BLaER1 (cell line): ENCODE data around the gene PGM1.

Source experiments
- H3K27ac ChIP-seq: shearing (Covaris generic); formaldehyde crosslinking; 2 replicates; pipeline ENCODE4 v1.8.1; 2022
- H3K27me3 ChIP-seq: shearing (Covaris generic); formaldehyde crosslinking; 2 replicates; pipeline ENCODE4 v1.8.1; 2022
- H3K36me3 ChIP-seq: shearing (Covaris generic); formaldehyde crosslinking; 2 replicates; pipeline ENCODE4 v1.8.1; 2022
- H3K4me1 ChIP-seq: shearing (Covaris generic); formaldehyde crosslinking; 2 replicates; pipeline ENCODE4 v1.8.1; 2022
- H3K4me2 ChIP-seq: shearing (Covaris generic); formaldehyde crosslinking; 2 replicates; pipeline ENCODE4 v1.8.1; 2022
- H3K4me3 ChIP-seq: shearing (Covaris generic); formaldehyde crosslinking; 2 replicates; pipeline ENCODE4 v1.8.1; 2022
- H3K9ac ChIP-seq: shearing (Covaris generic); formaldehyde crosslinking; 2 replicates; pipeline ENCODE4 v1.8.1; 2022
- H3K9me3 ChIP-seq: shearing (Covaris generic); formaldehyde crosslinking; 2 replicates; pipeline ENCODE4 v1.8.1; 2022
- H4K20me1 ChIP-seq: shearing (Covaris generic); formaldehyde crosslinking; 2 replicates; pipeline ENCODE4 v1.8.1; 2022
- Cebpa-rat ChIP-seq: shearing (Covaris generic); IDR thresholded peaks from 2 replicates; pipeline ENCODE4 v1.8.1; 2022

The PGM1 gene

DNA sequence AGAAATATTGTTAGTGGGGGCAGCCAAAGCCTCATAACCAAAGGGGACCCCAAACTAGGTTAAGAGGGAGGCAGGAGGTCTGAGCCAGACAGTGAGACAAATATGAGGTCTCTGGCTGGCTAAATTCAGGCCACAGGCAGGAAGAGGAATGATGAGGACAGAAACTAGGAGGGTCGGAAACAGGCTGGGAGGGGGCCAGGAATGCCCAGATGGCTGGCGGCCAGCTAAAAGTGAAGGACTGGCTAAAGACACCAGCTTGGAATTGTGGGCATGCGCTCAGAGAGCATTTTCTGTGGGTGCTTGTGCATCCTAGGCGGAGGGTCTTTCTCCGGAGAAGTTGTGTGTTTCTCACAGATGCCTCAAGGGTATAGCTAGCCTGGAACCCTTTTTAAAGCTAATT lies 77.0 kb downstream of the PGM1 start:
- Histone ChIP-seq H3K4me2 (no peak overlapping the region), H3K4me3 (no peak overlapping the region)
- TF ChIP-seq Cebpa-rat: no peak

DNA sequence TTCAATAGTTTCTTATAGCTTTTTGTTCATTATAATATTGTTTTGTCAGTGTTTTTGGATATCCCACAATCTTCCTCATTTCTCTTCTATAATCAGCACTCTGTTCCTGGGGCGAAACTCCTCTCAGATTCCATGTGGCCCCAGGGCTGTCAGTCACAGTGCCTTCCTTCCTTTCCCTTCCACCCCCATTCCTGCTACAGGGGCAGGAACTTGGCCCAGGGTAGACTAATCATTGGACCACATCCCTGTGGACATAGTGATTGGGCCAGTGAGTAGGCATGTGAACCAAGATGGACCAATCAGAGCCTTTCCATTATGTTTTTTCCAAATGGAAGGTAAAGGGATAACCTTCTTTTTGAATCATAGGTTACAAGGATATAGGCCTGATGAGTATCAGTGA lies 78.3 kb downstream of the PGM1 start:
- H3K4me2 ChIP-seq: no peak overlapping the region
- no peaks in the 10 kb centered on the region for H3K4me1 ChIP-seq
- H3K27me3 ChIP-seq: no peaks in the 10 kb centered on the region
- no peaks in the 10 kb centered on the region for H3K9me3 ChIP-seq
- no peak for TF ChIP-seq Cebpa-rat
- no peak overlapping the region for H3K27ac ChIP-seq
- no peaks in the 10 kb centered on the region for H4K20me1 ChIP-seq
- H3K9ac ChIP-seq: no peak overlapping the region
- H3K4me3 ChIP-seq: no peak overlapping the region
- H3K36me3 ChIP-seq: no peaks in the 10 kb centered on the region

More for the DNA sequence above, 77.0 kb downstream of the PGM1 start:
- Histone ChIP-seq H3K9ac (no peak overlapping the region), H3K4me1 (no peaks in the 10 kb centered on the region), H3K27ac (no peak overlapping the region), H3K36me3 (no peaks in the 10 kb centered on the region), H3K27me3 (no peaks in the 10 kb centered on the region), H3K9me3 (no peaks in the 10 kb centered on the region), H4K20me1 (no peaks in the 10 kb centered on the region)

DNA sequence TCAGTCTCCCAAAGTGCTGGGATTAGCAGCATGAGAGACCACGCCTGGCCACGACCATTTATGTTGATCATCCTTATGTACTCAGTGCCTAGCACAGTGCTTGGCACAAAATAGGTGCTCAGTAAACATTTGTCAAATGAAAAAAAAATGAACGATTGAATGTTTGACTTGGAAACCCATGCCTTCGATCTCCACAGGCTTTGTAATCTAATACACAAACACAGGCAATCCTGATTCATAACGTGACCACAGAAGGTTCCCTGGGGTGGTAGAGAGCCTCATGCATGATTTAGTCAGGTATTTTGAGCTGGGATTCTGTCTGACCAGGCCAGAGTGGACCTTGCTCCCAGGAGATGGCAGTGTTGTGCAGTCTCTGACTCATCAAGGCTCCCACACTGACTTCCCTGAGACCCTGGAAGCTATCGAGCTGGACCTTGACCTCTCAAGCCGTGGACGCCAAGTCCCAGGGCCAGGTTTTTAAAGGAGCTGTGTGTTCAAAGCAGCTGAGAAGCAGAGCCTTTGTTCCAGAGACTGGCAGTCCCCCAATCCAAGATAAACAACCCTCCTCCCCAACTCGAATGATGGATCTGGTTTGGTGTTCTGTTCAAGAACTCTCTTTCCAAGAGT lies 81.1 kb downstream of the PGM1 start:
- Histone ChIP-seq H3K4me3 (no peak overlapping the region), H3K4me2 (no peak overlapping the region), H4K20me1 (no peaks in the 10 kb centered on the region), H3K27ac (no peak overlapping the region), H3K9ac (no peak overlapping the region), H3K36me3 (no peaks in the 10 kb centered on the region), H3K4me1 (no peaks in the 10 kb centered on the region), H3K27me3 (no peaks in the 10 kb centered on the region), H3K9me3 (peaks cover 4% of the 10 kb centered on the region)
- TF ChIP-seq Cebpa-rat: no peak

DNA sequence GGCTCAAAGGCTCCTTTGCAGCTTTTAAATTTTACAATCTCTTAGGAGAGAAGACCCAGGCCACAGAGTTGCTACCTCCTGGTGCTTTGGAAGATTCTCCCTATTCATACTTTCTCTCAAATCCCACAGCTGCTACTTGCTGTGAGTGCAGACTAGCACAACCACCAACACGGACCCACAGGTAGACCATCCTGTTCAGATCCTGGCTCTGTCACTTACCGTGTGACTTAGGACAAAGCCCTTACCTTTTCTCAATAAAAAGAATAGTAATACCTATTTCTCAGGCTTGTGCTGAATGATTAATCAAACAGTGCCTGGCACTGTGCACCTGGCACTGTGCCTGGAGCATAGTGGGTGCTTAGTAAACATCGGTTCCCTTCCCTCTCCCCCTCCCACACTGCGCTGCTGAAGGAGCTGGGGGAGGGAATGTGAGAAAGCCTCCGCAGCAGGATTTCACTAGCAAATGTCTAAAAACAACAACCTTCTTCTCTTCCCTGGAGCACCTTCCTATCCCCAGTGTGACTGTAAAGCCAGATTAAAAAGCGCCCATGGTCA lies 81.7 kb downstream of the PGM1 start:
- no peaks in the 10 kb centered on the region for H3K36me3 ChIP-seq
- no peak for TF ChIP-seq Cebpa-rat
- no peak overlapping the region for H3K4me2 ChIP-seq
- H3K4me1 ChIP-seq: no peaks in the 10 kb centered on the region
- H3K4me3 ChIP-seq: no peak overlapping the region
- H3K27me3 ChIP-seq: no peaks in the 10 kb centered on the region
- no peaks in the 10 kb centered on the region for H4K20me1 ChIP-seq
- peaks cover 10% of the 10 kb centered on the region for H3K9me3 ChIP-seq
- H3K9ac ChIP-seq: no peak overlapping the region
- H3K27ac ChIP-seq: no peak overlapping the region

DNA sequence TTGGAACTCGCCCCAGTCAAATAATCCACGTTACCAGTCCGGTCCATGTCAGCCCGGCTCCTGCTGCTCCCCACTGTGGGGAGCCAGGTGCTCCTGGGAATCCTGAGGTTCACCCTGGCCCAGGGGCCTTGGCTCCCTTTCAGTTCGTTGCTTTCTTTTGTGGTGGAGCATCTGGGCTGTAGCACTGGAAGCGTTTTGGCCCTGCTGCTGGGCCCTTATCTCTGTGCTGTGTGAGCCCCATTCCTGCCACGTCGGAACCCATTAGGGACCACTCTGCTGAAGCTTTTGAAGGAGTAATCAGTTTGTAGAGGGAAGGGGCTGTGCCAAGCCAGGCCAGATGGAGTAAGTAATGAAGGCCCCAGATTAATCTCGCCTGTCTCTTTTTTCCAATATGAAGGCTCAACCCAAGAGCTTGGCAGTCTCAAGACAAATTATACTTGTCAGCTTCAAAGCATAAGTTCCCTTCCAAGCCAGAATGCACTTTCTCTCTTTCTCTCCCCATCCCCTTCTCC lies 82.3 kb downstream of the PGM1 start:
- Histone ChIP-seq H4K20me1 (no peaks in the 10 kb centered on the region), H3K27me3 (no peaks in the 10 kb centered on the region), H3K9ac (0 out of 2 replicates have a peak overlapping the region, but pooled peaks have one; percentile 15), H3K4me2 (no peak overlapping the region), H3K9me3 (peaks cover 15% of the 10 kb centered on the region), H3K4me3 (no peak overlapping the region), H3K4me1 (no peaks in the 10 kb centered on the region), H3K36me3 (no peaks in the 10 kb centered on the region), H3K27ac (no peak overlapping the region)
- no peak for TF ChIP-seq Cebpa-rat

DNA sequence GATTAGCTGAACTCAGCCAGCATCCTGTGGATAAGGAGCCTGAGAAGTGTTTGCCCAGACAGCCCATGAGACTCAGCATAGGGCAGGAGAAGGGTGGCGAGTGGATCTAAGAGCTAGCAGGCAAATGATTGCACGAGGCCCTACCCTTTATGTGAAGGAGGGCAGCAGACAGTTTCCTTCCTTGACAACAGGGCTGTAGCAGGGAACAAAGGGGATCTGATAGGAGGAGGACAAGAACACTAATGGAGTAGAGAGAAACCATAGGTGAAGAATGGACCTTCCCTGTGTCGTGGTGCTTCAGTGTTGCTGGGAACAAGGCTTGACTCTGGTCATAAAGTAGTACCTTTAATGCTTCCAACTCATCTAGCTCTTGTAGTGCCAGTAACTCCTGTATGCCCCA lies 84.3 kb downstream of the PGM1 start:
- Histone ChIP-seq H3K4me1 (no peaks in the 10 kb centered on the region), H3K4me2 (no peak overlapping the region), H3K27me3 (no peaks in the 10 kb centered on the region), H3K9ac (no peak overlapping the region), H3K9me3 (peaks cover 18% of the 10 kb centered on the region), H3K27ac (no peak overlapping the region), H3K36me3 (no peaks in the 10 kb centered on the region), H3K4me3 (no peak overlapping the region), H4K20me1 (no peaks in the 10 kb centered on the region)
- TF ChIP-seq Cebpa-rat: no peak

DNA sequence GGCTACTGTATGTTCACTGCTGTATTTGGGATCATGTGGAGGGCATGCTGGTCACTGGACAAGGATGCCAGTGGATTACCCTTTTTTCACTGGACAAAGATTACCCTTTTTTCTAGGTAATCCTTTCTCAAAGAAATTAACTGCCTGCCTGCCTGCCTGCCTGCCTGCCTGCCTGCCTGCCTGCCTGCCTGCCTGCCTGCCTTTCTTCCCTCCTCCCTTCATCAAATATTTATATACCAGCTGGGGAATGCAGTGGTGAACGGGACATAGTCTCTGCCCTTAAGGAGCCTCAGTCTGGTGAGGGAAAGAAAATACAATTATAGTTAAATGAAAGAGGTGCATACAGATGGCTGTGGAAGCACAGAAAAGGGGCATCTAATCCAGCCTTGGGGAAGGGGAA lies 85.0 kb downstream of the PGM1 start:
- no peaks in the 10 kb centered on the region for H3K27me3 ChIP-seq
- TF ChIP-seq Cebpa-rat: no peak
- H4K20me1 ChIP-seq: no peaks in the 10 kb centered on the region

DNA sequence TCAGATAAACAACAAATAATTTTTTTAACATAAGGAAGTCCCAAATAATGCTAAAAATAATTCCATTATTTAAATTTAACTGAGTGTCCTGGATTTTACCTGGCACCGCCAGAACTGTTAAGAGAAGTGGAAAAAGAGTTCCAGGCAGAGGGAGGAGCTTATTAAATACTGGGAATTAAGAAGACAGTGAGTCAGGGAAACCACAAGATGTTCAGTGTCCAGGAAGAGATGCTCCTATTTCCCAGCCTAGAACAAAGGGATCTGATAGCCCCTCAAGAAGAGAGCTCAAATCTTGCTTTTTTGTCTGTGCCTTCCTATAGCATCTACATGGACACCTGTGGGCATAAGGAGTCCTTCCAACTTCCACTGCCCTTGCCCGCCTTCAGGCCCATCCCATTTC lies 85.9 kb downstream of the PGM1 start:
- Histone ChIP-seq H3K4me3 (no peak overlapping the region), H3K4me1 (no peaks in the 10 kb centered on the region), H3K9me3 (peaks cover 18% of the 10 kb centered on the region), H3K4me2 (no peak overlapping the region), H4K20me1 (no peaks in the 10 kb centered on the region), H3K27me3 (no peaks in the 10 kb centered on the region), H3K27ac (no peak overlapping the region), H3K9ac (no peak overlapping the region), H3K36me3 (no peaks in the 10 kb centered on the region)
- TF ChIP-seq Cebpa-rat: no peak

More for the DNA sequence above, 85.0 kb downstream of the PGM1 start:
- no peaks in the 10 kb centered on the region for H3K4me1 ChIP-seq
- no peaks in the 10 kb centered on the region for H3K36me3 ChIP-seq
- no peak overlapping the region for H3K9ac ChIP-seq
- H3K27ac ChIP-seq: no peak overlapping the region
- no peak overlapping the region for H3K4me2 ChIP-seq
- H3K4me3 ChIP-seq: no peak overlapping the region
- peaks cover 18% of the 10 kb centered on the region for H3K9me3 ChIP-seq

DNA sequence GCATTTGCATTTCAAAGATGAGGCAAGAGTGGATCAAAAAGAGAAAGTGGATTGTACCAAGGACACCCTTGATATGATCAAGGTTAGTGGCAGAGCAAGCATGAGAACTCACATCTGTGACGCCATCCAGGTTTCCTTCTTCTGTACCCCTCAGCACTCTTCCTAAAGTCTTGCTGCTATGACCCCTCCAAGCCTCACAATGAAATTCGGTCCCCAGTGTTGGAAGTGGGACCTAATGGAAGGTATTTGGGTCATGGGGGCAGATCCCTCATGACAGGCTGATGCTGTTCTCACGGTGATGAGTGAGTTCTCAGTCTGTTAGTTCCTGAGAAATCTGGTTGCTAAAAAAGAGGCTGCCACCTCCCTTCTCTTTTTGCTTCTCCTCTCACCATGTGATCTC lies 86.4 kb downstream of the PGM1 start:
- H4K20me1 ChIP-seq: no peaks in the 10 kb centered on the region
- no peaks in the 10 kb centered on the region for H3K36me3 ChIP-seq
- H3K9ac ChIP-seq: no peak overlapping the region
- H3K27me3 ChIP-seq: no peaks in the 10 kb centered on the region
- no peak overlapping the region for H3K4me2 ChIP-seq
- H3K9me3 ChIP-seq: peaks cover 18% of the 10 kb centered on the region
- H3K4me1 ChIP-seq: no peaks in the 10 kb centered on the region
- H3K4me3 ChIP-seq: no peak overlapping the region
- TF ChIP-seq Cebpa-rat: no peak
- H3K27ac ChIP-seq: no peak overlapping the region

DNA sequence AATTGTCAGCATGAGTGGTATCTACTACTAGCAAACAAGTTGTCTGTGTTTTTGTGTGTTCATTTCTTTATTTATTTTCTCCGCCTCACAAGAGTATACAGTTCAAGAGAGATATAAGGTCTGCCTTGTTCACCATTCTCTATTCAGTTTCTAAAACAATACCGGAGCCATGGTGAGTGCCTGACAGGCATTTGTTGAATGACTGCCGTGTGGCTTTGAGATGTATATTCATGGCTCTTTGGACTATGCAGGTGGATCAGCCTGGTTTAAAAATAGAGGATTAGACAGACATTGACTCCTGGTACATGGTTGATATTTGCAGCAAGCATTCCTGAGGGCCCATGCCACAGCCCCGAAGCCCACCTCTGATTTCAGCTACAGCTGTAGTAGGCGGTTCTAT lies 89.7 kb downstream of the PGM1 start:
- Histone ChIP-seq H3K9ac (no peak overlapping the region), H4K20me1 (no peaks in the 10 kb centered on the region), H3K4me2 (no peak overlapping the region), H3K9me3 (peaks cover 18% of the 10 kb centered on the region), H3K27ac (no peak overlapping the region), H3K36me3 (no peaks in the 10 kb centered on the region), H3K4me3 (no peak overlapping the region), H3K27me3 (no peaks in the 10 kb centered on the region), H3K4me1 (no peaks in the 10 kb centered on the region)
- TF ChIP-seq Cebpa-rat: no peak

DNA sequence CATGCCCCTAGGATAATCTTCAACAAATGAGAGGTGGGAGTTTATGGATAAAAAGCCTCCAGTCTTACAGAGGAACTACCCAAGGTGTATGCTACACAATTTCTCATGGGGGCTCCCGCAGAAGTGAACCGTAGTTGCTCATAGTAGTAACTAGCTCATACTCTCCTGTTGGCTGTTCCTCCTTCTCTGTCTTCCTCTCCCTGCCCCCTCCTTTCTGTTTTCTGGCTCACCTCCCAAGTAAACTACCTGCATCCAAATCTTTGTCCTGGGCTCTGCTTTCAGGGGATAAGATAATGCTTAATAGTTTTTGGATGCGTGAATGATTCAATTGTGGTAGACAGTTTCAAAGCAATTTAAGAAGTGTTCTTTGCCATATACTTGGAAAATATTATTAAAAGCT lies 90.5 kb downstream of the PGM1 start:
- H4K20me1 ChIP-seq: no peaks in the 10 kb centered on the region
- no peak overlapping the region for H3K4me2 ChIP-seq
- no peak for TF ChIP-seq Cebpa-rat
- H3K9me3 ChIP-seq: peaks cover 18% of the 10 kb centered on the region
- H3K4me3 ChIP-seq: no peak overlapping the region
- no peak overlapping the region for H3K27ac ChIP-seq
- no peaks in the 10 kb centered on the region for H3K36me3 ChIP-seq
- no peaks in the 10 kb centered on the region for H3K27me3 ChIP-seq
- H3K4me1 ChIP-seq: no peaks in the 10 kb centered on the region
- H3K9ac ChIP-seq: no peak overlapping the region
